Loucy (cell line): Measurements from ENCODE around the gene PELO.

Source experiments
- EZH2phosphoT487 ChIP-seq: fragments of 200-600 bp; IDR thresholded peaks from 2 replicates; pipeline ENCODE4 v1.6.1; 2018; ENCODE audit warnings: antibody characterized with exemption, mild to moderate bottlenecking, moderate library complexity, borderline replicate concordance
- TF ChIP-seq, protein P1 (sequence below): fragments of 200-600 bp; sonication (generic); conservative IDR thresholded peaks from 2 replicates; pipeline ENCODE4 v1.5.1; 2014; ENCODE audit warnings: mild to moderate bottlenecking, antibody characterized with exemption, low read length

DNA sequence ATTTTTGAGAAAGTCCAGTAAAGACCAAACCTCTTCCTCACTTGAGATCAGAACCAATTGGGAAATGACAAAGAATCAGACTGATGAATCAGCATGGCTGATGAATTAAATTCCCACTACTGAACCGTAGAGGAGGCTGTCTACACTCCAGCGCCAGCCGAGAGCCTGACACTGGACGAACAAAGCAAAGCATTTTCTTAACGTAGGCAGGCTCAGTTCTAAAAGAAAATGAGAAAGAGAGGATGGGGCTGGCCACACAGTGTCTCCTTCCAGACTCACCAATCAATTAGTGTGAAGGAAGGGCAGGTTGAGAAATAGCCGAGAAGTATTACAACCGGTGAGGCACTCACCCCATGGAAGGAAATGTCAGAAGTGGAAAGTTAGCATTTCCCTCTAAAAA lies 49.4 kb downstream of the PELO start:
- TF ChIP-seq, protein P1, sequence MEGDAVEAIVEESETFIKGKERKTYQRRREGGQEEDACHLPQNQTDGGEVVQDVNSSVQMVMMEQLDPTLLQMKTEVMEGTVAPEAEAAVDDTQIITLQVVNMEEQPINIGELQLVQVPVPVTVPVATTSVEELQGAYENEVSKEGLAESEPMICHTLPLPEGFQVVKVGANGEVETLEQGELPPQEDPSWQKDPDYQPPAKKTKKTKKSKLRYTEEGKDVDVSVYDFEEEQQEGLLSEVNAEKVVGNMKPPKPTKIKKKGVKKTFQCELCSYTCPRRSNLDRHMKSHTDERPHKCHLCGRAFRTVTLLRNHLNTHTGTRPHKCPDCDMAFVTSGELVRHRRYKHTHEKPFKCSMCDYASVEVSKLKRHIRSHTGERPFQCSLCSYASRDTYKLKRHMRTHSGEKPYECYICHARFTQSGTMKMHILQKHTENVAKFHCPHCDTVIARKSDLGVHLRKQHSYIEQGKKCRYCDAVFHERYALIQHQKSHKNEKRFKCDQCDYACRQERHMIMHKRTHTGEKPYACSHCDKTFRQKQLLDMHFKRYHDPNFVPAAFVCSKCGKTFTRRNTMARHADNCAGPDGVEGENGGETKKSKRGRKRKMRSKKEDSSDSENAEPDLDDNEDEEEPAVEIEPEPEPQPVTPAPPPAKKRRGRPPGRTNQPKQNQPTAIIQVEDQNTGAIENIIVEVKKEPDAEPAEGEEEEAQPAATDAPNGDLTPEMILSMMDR: no peak
- no peak for TF ChIP-seq EZH2phosphoT487
